Thoracic aorta (tissue), 2 donors: ENCODE measurements around the gene RALGAPA1. TPM values are rescaled to one million over a fixed set of nuclear protein-coding genes. Genes with fewer than 3 reads are reported as not detected.
"Not testable (repeated sequence)": the region's sequence is repeated elsewhere in the genome, so short reads cannot be mapped to it uniquely, and the experiment has no call there.

Experiments
- ATAC-seq: fragments of 150-250 bp; one replicate; pipeline ENCODE4 v1.8.0; 2017; ENCODE audit warnings: low read depth; ENCODE audit not compliant: insufficient number of reproducible peaks, low FRiP score
- DNase-seq: peaks from one replicate; pipeline ENCODE4 v3.0.0-alpha.2; 2020; ENCODE audit warnings: low spot score
- H3K27ac ChIP-seq, 2 donors: fragments of 200-600 bp; sonication (generic); 1 replicate in 1 of 2; 2 replicates in 1 of 2; pipeline ENCODE4 v1.5.1; 2016; ENCODE audit warnings: mild to moderate bottlenecking in 2 of 2, moderate library complexity in 2 of 2
- H3K27me3 ChIP-seq: fragments of 200-600 bp; sonication (generic); replicated peaks from 2 replicates; pipeline ENCODE4 v1.6.0; 2016; ENCODE audit warnings: mild to moderate bottlenecking; ENCODE audit not compliant: insufficient read depth
- H3K36me3 ChIP-seq: fragments of 200-600 bp; sonication (generic); one replicate; pipeline ENCODE4 v1.5.1; 2016
- H3K4me1 ChIP-seq, 2 donors: fragments of 200-600 bp; sonication (generic); 1 replicate in 1 of 2; 2 replicates in 1 of 2; pipeline versions ENCODE4 v1.5.1 to v1.6.0; 2016; ENCODE audit warnings: low read depth in 2 of 2, mild to moderate bottlenecking in 1 of 2; ENCODE audit not compliant: control insufficient read depth in 1 of 2
- H3K4me3 ChIP-seq: fragments of 200-600 bp; sonication (generic); 2 replicates; pipeline ENCODE4 v1.5.1; 2016; ENCODE audit warnings: mild to moderate bottlenecking
- H3K9me3 ChIP-seq: fragments of 200-600 bp; sonication (generic); 2 replicates; pipeline ENCODE4 v1.5.1; 2016
- CTCF ChIP-seq: fragments of 200-600 bp; sonication (generic); IDR thresholded peaks from one replicate; pipeline ENCODE4 v1.5.1; 2019; ENCODE audit warnings: antibody characterized with exemption
- total RNA-seq, 2 donors: library from RNA; depleted of rRNA; stranded (reverse); fragments of >200 nt; gene quantifications; one replicate each; pipeline versions ENCODE4 v1.1.0 to v1.2.3, GENCODE V29; 2016

RALGAPA1 gene
- total RNA-seq, 2 donors from 2014 or later: 73.2 to 88.0 TPM

GRCh38 chr14:35783699-35784098, 25.4 kb downstream of the RALGAPA1 start:
- Histone ChIP-seq H3K4me1 (no peaks in the 10 kb centered on the region), H3K27ac (no peak overlapping the region), H3K4me3 (no peak overlapping the region), H3K9me3 (peaks cover 12% of the 10 kb centered on the region), H3K27me3 (no peaks in the 10 kb centered on the region), H3K36me3 (no peaks in the 10 kb centered on the region)
- TF ChIP-seq CTCF: no peak
- DNase-seq (no peak), ATAC-seq (no peak)

GRCh38 chr14:35779368-35779767, 29.7 kb downstream of the RALGAPA1 start:
- peaks cover 3% of the 10 kb centered on the region for H3K36me3 ChIP-seq
- H3K4me3 ChIP-seq: no peak overlapping the region
- H3K27ac ChIP-seq: no peak overlapping the region
- peaks cover 12% of the 10 kb centered on the region for H3K9me3 ChIP-seq
- no peaks in the 10 kb centered on the region for H3K27me3 ChIP-seq
- no peak for ATAC-seq
- no peak for TF ChIP-seq CTCF
- H3K4me1 ChIP-seq: no peaks in the 10 kb centered on the region
- no peak for DNase-seq

GRCh38 chr14:35777550-35777949, 31.5 kb downstream of the RALGAPA1 start:
- not testable (repeated sequence) for H3K4me1 ChIP-seq, H3K36me3 ChIP-seq, H3K27ac ChIP-seq, DNase-seq, ATAC-seq, H3K4me3 ChIP-seq, H3K27me3 ChIP-seq
- peaks cover 12% of the 10 kb centered on the region for H3K9me3 ChIP-seq

DNA sequence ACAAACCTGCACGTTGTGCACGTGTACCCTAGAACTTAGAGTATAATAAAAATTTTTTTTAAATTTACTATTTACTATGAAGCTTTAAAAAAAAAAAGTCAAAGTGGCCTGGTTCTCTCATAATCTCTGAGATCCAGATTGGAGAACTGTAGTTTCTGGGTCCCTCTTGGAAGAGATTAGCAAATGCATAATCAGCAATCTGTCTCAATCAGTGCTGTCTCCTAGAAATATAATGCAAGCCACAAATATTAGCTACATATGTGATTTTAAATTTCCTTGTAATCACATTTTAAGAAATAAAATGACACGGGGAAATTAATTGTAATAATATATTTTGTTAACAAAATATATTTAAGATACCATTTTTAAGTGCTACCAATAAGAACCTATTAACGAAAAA, 32.3 kb downstream of the RALGAPA1 start:
- no peak for ATAC-seq
- no peaks in the 10 kb centered on the region for H3K27me3 ChIP-seq
- H3K4me1 ChIP-seq: no peaks in the 10 kb centered on the region
- DNase-seq: no peak
- no peak overlapping the region for H3K27ac ChIP-seq
- peaks cover 10% of the 10 kb centered on the region for H3K9me3 ChIP-seq
- TF ChIP-seq CTCF: no peak
- H3K4me3 ChIP-seq: no peak overlapping the region
- peaks cover 3% of the 10 kb centered on the region for H3K36me3 ChIP-seq

- not testable (repeated sequence) for H3K27ac ChIP-seq, DNase-seq, H3K27me3 ChIP-seq, ATAC-seq, H3K4me1 ChIP-seq, H3K4me3 ChIP-seq, H3K36me3 ChIP-seq, H3K9me3 ChIP-seq
Measured at GRCh38 chr14:35776085-35776484, 33.0 kb downstream of the RALGAPA1 start.

DNA sequence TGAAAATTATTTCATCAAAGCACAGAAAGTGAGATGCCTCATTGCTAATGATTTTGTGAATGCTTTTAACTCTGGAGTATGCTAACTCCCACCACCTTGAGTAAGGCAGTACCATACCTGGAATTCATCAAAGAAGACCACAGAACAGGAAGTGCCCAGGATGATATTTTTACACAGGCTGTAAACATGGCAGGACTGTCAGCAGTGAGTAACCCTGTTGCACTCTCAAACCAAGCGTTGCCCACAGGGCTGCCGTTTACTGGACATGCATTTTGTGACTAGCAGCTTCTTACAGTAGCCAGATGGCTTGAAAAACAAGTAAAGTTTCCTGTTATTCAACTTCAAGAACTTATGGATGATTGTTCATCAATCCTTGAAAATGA, 42.4 kb downstream of the RALGAPA1 start:
- no peak for DNase-seq
- Histone ChIP-seq H3K9me3 (no peaks in the 10 kb centered on the region), H3K27me3 (no peaks in the 10 kb centered on the region), H3K4me3 (no peak overlapping the region), H3K27ac (no peak overlapping the region), H3K36me3 (peaks cover 14% of the 10 kb centered on the region), H3K4me1 (no peaks in the 10 kb centered on the region)
- no peak for TF ChIP-seq CTCF
- no peak for ATAC-seq
